Measurements from ENCODE around the gene CST9L.

The CST9L gene

GRCh38 chr20:23602241-23602640 lies 34.0 kb upstream of the CST9L start:
- no peak for DNase-seq (ENCODE audit: low spot score)
- TF ChIP-seq CTCF (IDR thresholded peaks at IDR 0.05; ENCODE audit: borderline replicate concordance, control extremely low read depth, extremely low read depth, insufficient read depth, missing control alignments), result no peak
- in situ Hi-C loops (cut with MboI; ENCODE audit: low sequenced_read_pairs, unreplicated experiment), result loop anchor here (10.0 kb wide), 1 partner anchor 157 kb away; no protein-coding TSS in a partner anchor

GRCh38 chr20:23601715-23602114 lies 33.4 kb upstream of the CST9L start:
- no peak for DNase-seq (ENCODE audit: low spot score)
- no peak for TF ChIP-seq CTCF (IDR thresholded peaks at IDR 0.05; ENCODE audit: borderline replicate concordance, control extremely low read depth, extremely low read depth, insufficient read depth, missing control alignments)
- in situ Hi-C loops (cut with MboI; ENCODE audit: low sequenced_read_pairs, unreplicated experiment), result loop anchor here (10.0 kb wide), 1 partner anchor 157 kb away; no protein-coding TSS in a partner anchor

GRCh38 chr20:23598481-23598880 lies 30.2 kb upstream of the CST9L start:
- TF ChIP-seq CTCF (IDR thresholded peaks at IDR 0.05; ENCODE audit: borderline replicate concordance, control extremely low read depth, extremely low read depth, insufficient read depth, missing control alignments), result no peak
- DNase-seq (ENCODE audit: low spot score), result no peak
- in situ Hi-C loops (cut with MboI; ENCODE audit: low sequenced_read_pairs, unreplicated experiment), result no loop called here

- DNase-seq (ENCODE audit: low spot score), result no peak
- in situ Hi-C loops (cut with MboI; ENCODE audit: low sequenced_read_pairs, unreplicated experiment), result no loop called here
- no peak for TF ChIP-seq CTCF (IDR thresholded peaks at IDR 0.05; ENCODE audit: borderline replicate concordance, control extremely low read depth, extremely low read depth, insufficient read depth, missing control alignments)
These were observed 28.4 kb upstream of the CST9L start for GRCh38 chr20:23596579-23597250.

- TF ChIP-seq CTCF (IDR thresholded peaks at IDR 0.05; ENCODE audit: borderline replicate concordance, control extremely low read depth, extremely low read depth, insufficient read depth, missing control alignments), result no peak
- DNase-seq (ENCODE audit: low spot score), result no peak
- in situ Hi-C loops (cut with MboI; ENCODE audit: low sequenced_read_pairs, unreplicated experiment), result no loop called here
These were observed 27.7 kb upstream of the CST9L start for GRCh38 chr20:23595941-23596340.

- in situ Hi-C loops (cut with MboI; ENCODE audit: low sequenced_read_pairs, unreplicated experiment), result no loop called here
- DNase-seq (ENCODE audit: low spot score), result no peak
- no peak for TF ChIP-seq CTCF (IDR thresholded peaks at IDR 0.05; ENCODE audit: borderline replicate concordance, control extremely low read depth, extremely low read depth, insufficient read depth, missing control alignments)
These were observed 20.4 kb upstream of the CST9L start for GRCh38 chr20:23588434-23589403.
